ENCODE data around the gene DYSF.

DYSF gene

DNA sequence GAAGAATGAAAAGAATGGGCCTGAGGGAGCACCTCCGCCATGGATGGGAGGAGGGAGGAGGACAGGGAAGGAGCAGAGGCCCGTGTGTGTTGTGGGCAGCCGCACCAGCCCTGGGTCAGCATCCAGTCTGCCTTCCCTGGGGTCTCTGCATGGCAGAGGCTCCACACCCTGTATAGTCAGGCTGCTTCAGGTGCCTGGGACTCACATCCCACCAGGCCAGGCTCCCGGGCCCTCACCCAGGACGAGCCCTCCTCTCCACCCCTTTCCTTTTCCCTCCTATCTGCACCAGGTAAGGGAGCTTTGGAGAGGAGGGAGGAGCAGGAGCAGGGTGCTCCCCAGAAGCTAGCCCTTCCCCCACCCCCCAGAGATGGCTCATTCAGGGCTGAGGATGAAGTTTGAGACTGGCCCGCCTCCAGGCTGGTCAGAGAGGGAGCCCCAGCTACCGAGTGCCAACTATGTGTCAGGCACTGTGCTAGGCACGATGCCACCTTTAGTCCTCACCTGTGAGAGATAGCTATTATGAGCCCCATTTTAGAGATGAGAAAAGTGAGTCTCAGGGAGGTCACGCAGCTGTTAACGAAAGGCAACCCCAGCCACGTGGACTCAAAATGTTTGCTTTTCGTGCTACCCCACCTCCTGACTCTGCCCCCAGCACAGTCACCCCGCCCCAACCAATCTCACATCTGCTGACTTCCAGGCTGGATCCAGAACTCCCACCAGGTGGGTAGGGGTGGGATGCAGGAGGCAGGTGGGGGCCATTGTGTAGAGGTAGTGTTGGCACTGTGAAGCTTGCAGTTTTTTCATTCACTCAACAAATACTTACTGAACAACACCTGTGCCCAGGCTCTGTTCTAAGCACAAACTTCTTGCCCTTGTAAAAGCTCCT is 242.1 kb downstream of the DYSF start:
- TF ChIP-seq, protein P1, sequence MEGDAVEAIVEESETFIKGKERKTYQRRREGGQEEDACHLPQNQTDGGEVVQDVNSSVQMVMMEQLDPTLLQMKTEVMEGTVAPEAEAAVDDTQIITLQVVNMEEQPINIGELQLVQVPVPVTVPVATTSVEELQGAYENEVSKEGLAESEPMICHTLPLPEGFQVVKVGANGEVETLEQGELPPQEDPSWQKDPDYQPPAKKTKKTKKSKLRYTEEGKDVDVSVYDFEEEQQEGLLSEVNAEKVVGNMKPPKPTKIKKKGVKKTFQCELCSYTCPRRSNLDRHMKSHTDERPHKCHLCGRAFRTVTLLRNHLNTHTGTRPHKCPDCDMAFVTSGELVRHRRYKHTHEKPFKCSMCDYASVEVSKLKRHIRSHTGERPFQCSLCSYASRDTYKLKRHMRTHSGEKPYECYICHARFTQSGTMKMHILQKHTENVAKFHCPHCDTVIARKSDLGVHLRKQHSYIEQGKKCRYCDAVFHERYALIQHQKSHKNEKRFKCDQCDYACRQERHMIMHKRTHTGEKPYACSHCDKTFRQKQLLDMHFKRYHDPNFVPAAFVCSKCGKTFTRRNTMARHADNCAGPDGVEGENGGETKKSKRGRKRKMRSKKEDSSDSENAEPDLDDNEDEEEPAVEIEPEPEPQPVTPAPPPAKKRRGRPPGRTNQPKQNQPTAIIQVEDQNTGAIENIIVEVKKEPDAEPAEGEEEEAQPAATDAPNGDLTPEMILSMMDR (IDR thresholded peaks at IDR 0.05) = no peak
- no peak overlapping the region for H3K4me3 ChIP-seq (ENCODE audit: low read depth in 1 of 2, low read length in 1 of 2)
- no peak overlapping the region for H3K27ac ChIP-seq
- H3K4me1 ChIP-seq (ENCODE audit: control insufficient read depth in 1 of 2, insufficient read depth in 1 of 2, low read depth in 1 of 2, low read length in 1 of 2) = no peaks in the 10 kb centered on the region
- H3K36me3 ChIP-seq = peaks cover 6% of the 10 kb centered on the region
- no peaks in the 10 kb centered on the region for H3K9me3 ChIP-seq
- peaks cover 15% of the 10 kb centered on the region for H3K27me3 ChIP-seq

DNA sequence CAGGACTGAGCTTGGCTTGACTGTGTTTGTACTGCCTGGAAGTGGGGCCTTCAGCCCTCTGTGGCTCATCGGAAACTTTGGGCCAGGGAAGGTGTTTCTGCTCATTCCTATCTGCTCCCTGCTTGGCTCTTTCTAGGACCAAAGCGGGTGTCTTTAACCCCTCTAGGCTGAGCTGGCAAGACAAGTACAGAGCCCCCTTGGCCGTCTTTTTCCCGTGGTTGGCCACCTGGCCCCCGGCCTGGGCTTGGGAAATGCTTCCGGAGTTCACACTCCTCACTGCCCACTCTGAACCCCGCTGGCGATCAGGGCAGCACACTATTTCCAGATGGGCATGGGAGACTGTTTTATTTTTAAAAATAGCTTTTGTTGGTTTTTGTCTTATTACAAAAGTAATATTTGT is 243.0 kb downstream of the DYSF start:
- H3K27ac ChIP-seq = no peak overlapping the region
- TF ChIP-seq, protein P1 (IDR thresholded peaks at IDR 0.05) = no peak
- H3K36me3 ChIP-seq = no peaks in the 10 kb centered on the region
- H3K9me3 ChIP-seq = no peaks in the 10 kb centered on the region
- no peaks in the 10 kb centered on the region for H3K4me1 ChIP-seq (ENCODE audit: control insufficient read depth in 1 of 2, insufficient read depth in 1 of 2, low read depth in 1 of 2, low read length in 1 of 2)
- H3K4me3 ChIP-seq (ENCODE audit: low read depth in 1 of 2, low read length in 1 of 2) = no peak overlapping the region
- peaks cover 15% of the 10 kb centered on the region for H3K27me3 ChIP-seq

DNA sequence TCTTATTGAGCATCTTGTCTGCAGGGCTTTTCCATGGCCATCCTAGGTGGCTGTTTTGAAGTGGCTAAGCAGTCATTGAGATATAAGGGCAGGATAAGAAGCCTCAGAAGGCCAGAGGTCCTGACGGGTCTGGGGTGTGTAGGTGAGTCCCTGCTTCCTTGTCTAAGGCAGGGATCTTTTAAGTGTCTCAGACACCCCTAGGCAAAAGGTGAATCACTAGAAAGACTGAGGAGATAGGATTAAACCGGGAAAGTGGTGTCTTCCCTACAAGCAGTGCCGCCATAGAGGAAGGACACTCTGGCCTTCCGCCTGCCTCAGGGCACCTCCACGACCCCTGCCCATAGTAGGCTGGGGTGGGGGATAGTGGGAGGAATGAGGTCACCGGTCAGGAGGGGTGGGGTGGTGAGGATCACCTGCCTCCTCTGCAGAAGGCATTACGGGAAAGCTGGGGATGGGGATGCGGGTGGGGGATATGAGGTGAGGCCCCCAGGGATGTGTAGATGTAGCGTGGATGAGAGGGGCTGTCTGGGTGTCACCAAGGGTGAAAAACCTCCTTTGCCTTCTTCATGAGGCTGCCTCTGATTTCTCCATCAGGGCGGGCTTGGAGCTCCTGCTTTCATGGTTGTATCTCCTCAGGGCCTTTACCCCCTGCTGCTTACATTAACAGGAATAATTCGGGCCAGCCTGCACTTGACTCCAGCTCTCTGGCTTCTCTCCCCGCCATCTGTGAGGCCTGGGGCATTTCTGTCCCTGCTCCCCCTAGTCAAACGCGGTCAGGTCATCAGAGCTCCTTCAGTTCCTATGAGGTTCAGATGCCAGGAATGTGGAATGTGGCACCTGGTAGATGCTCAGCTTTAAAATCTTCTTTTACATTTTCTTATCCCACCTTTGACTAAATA is 244.0 kb downstream of the DYSF start:
- no peaks in the 10 kb centered on the region for H3K4me1 ChIP-seq (ENCODE audit: control insufficient read depth in 1 of 2, insufficient read depth in 1 of 2, low read depth in 1 of 2, low read length in 1 of 2)
- H3K4me3 ChIP-seq (ENCODE audit: low read depth in 1 of 2, low read length in 1 of 2) = no peak overlapping the region
- H3K9me3 ChIP-seq = no peaks in the 10 kb centered on the region
- no peak overlapping the region for H3K27ac ChIP-seq
- TF ChIP-seq, protein P1 (IDR thresholded peaks at IDR 0.05) = no peak
- H3K36me3 ChIP-seq = no peaks in the 10 kb centered on the region
- H3K27me3 ChIP-seq = peaks cover 15% of the 10 kb centered on the region

DNA sequence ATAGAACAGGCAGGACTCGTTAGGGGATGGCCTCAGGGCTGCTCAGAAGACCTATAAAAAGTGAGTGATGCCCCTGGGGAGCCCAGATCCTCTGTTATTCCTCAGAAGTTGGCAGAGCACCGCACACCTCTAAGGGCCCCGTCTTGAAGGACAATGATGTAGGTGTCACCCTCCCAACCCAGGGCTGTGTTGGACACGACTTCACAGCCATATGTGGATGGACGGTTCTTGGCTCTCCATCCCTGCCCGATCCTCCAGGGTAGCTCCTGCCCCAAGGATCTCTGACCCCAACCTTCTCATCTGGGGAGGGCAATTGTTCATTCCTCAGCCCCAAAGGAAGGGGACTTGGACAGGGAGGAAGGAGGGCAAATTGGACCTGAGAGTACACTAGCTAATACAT is 246.1 kb downstream of the DYSF start:
- TF ChIP-seq, protein P1 (IDR thresholded peaks at IDR 0.05) = no peak
- no peak overlapping the region for H3K4me3 ChIP-seq (ENCODE audit: low read depth in 1 of 2, low read length in 1 of 2)
- H3K9me3 ChIP-seq = no peaks in the 10 kb centered on the region
- H3K27me3 ChIP-seq = peaks cover 27% of the 10 kb centered on the region
- no peak overlapping the region for H3K27ac ChIP-seq
- no peaks in the 10 kb centered on the region for H3K4me1 ChIP-seq (ENCODE audit: control insufficient read depth in 1 of 2, insufficient read depth in 1 of 2, low read depth in 1 of 2, low read length in 1 of 2)
- no peaks in the 10 kb centered on the region for H3K36me3 ChIP-seq

DNA sequence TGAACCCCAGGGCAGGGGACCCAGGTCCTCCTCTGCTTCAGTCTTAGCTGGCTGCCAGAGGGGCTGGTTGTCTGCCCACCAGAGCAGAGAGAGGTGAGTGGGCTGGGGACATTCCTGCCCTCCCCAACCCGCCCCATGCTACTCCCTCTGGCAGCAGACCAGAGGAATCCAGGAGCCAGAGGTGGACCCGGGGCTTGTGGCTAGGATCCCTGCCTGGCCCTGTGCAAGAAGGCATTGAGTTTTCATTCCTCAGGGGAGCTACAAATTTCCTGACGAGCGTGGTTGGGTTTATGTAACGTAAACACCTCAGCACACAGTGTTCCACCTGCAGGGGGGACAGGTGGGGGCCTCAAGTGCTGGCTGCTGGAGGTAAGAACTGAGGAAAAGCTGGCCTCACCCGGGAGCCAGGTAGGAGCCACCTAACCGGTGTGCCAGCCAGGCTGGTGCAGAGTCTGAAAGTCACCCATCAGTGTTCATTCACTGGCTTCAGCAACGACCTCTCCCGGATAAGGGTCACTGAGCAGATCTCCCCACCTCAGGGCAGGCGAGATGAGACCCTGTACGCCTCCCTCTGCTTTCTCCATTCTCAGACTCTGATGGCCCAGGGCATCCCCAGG is 246.8 kb downstream of the DYSF start:
- Histone ChIP-seq H3K27me3 (peaks cover 30% of the 10 kb centered on the region), H3K36me3 (no peaks in the 10 kb centered on the region), H3K4me3 (ENCODE audit: low read depth in 1 of 2, low read length in 1 of 2) (no peak overlapping the region), H3K4me1 (ENCODE audit: control insufficient read depth in 1 of 2, insufficient read depth in 1 of 2, low read depth in 1 of 2, low read length in 1 of 2) (no peaks in the 10 kb centered on the region), H3K9me3 (no peaks in the 10 kb centered on the region), H3K27ac (no peak overlapping the region)
- TF ChIP-seq, protein P1 (IDR thresholded peaks at IDR 0.05) = no peak
